NCI-H2081 treated with DMSO at 0.1 percent for 48 hours (cell line): ENCODE data around the gene PSTPIP1.

Experiments
- DNase-seq: peaks from one replicate; lab custom pipeline; 2025; lab: John Stamatoyannopoulos, UW

PSTPIP1 gene

GRCh38 chr15:77042955-77043920 lies 48.3 kb downstream of the PSTPIP1 start:
- no peak for DNase-seq

GRCh38 chr15:77044228-77045042 lies 49.5 kb downstream of the PSTPIP1 start:
- no peak for DNase-seq

- no peak for DNase-seq
Observed at GRCh38 chr15:77045985-77046384, 51.1 kb downstream of the PSTPIP1 start.

- DNase-seq: no peak
Observed at GRCh38 chr15:77046704-77047412, 51.9 kb downstream of the PSTPIP1 start.

GRCh38 chr15:77048135-77048876 lies 53.4 kb downstream of the PSTPIP1 start:
- no peak for DNase-seq

GRCh38 chr15:77052556-77052955 lies 57.6 kb downstream of the PSTPIP1 start:
- no peak for DNase-seq

GRCh38 chr15:77053709-77054108 lies 58.8 kb downstream of the PSTPIP1 start:
- no peak for DNase-seq

- DNase-seq: no peak
Observed at GRCh38 chr15:77057072-77057471, 62.1 kb downstream of the PSTPIP1 start.

- no peak for DNase-seq
Observed at GRCh38 chr15:77057685-77058084, 62.8 kb downstream of the PSTPIP1 start.

- no peak for DNase-seq
Observed at GRCh38 chr15:77058468-77058867, 63.5 kb downstream of the PSTPIP1 start.

- DNase-seq: no peak
Observed at GRCh38 chr15:77059786-77060361, 64.9 kb downstream of the PSTPIP1 start.

GRCh38 chr15:77060546-77060945 lies 65.6 kb downstream of the PSTPIP1 start:
- DNase-seq: no peak

GRCh38 chr15:77063249-77063648 lies 68.3 kb downstream of the PSTPIP1 start:
- no peak for DNase-seq

- no peak for DNase-seq
Observed at GRCh38 chr15:77064063-77064462, 69.1 kb downstream of the PSTPIP1 start.

- DNase-seq: no peak
Observed at GRCh38 chr15:77064539-77065308, 69.8 kb downstream of the PSTPIP1 start.

GRCh38 chr15:77066971-77067690 lies 72.2 kb downstream of the PSTPIP1 start:
- no peak for DNase-seq

- no peak for DNase-seq
Observed at GRCh38 chr15:77067691-77068367, 72.9 kb downstream of the PSTPIP1 start.

- DNase-seq: no peak
Observed at GRCh38 chr15:77068633-77069032, 73.7 kb downstream of the PSTPIP1 start.

- no peak for DNase-seq
Observed at GRCh38 chr15:77069521-77070121, 74.7 kb downstream of the PSTPIP1 start.
